NCI-H2029 (cell line): ENCODE measurements around the gene MAP1LC3B.

Experiments
- DNase-seq: peaks from one replicate; lab custom pipeline; 2025; lab: John Stamatoyannopoulos, UW

The MAP1LC3B gene

GRCh38 chr16:87432330-87432915 is 40.3 kb downstream of the MAP1LC3B start:
- no peak for DNase-seq

- DNase-seq = no peak
These were observed 42.1 kb downstream of the MAP1LC3B start for GRCh38 chr16:87434146-87434667.

DNA sequence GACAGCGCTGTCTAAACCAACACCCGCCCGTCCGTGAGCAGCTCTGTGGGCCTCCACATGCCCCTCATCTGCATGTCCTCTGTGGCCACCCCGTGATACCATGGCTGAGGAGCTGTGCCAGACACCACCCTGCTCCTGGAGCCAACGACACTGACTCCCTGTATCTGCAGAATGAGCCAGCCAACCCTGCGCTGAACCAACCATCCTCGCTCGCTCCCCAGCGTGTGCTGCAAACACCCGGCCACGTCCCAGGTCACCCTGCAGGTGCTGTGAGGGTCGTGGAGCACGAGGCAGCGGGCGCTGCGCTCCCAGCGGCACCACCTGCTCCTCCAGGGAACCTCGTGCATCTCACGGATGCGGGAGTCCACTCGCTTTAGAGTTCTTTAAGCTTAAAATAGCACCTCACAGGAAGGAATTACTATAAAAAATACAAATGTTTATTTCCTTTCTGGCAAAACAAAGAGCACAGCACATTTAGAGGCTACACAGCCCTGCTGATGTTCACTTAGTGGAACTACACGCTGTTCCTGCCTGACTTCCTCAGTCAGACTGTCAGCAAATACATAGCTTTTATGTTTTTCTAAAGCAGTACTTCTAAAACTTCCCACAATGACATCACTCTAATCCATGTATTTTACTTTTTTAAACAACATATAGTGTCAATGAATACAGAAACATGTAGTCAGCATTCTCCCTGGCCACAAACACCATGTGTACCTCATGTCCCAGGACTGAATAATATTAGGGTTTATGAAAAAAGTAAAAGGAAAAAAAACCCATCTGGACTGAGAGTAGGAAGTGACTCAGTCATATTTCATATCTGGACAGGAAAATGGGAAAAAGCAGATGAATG is 43.5 kb downstream of the MAP1LC3B start:
- no peak for DNase-seq

DNA sequence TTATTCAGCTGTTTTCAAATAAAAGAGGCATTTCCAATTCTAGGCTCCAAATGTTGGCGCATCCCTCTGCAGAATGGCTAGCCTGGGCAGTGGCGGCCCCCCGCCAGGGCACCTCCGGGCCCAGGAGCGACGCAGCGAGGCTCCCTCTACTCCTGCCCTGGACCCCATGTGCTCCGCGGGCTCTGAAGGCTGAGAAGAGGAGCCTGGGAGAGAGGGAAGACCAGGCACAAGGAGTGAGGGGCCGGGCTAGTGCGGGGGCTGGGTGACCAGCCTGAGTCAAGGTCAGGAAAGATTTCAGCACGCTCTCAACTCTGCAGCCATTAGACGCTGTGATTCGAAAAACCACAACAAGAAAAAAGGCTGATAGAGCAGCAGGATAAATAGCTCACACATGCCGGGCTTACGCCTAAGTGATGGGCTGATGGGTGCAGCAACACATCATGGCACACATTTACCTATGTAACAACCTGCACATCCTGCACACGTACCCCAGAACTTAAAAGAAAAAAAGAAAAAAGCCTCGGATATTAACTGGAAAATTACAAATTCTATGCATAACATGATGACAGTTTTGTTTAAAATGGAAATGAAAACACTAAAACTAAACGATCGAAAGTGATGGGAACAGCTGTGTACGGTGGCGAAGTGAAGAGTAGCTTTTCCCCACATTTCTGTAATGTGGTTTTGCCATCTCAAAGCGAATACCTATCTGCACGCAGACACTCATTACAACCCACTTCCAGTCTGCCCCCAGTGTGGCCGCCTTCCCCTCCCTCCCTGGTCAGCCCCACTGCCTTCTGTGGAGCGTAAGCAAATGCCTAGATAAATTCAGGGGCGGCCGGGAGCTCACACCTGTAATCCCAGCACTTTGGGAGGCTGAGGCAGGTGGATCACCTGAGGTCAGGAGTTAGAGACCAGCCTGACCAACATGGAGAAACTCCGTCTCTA is 44.4 kb downstream of the MAP1LC3B start:
- no peak for DNase-seq

GRCh38 chr16:87437327-87437726 is 45.2 kb downstream of the MAP1LC3B start:
- no peak for DNase-seq

GRCh38 chr16:87437911-87438610 is 45.9 kb downstream of the MAP1LC3B start:
- no peak for DNase-seq

- no peak for DNase-seq
These were observed 46.5 kb downstream of the MAP1LC3B start for GRCh38 chr16:87438611-87438985.

DNA sequence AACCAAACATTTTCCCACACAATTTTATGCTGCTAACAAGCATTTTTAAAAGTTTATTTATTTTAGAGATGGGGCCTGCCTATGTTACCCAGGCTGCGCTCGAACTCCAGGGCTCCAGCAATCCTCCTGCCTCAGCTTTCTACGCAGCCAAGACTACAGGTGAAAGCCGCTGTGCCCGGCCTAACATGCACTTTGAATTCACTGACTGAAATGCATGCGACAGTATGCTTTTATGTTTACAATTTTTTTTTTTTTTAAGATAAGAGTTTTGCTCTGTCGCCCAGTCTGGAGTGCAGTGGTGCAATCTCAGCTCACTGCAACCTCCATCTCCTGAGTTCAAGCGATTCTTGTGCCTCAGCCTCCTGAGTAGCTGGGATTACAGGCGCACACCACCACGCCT is 47.8 kb downstream of the MAP1LC3B start:
- DNase-seq = no peak

- DNase-seq = no peak
These were observed 49.9 kb downstream of the MAP1LC3B start for GRCh38 chr16:87441886-87442580.

DNA sequence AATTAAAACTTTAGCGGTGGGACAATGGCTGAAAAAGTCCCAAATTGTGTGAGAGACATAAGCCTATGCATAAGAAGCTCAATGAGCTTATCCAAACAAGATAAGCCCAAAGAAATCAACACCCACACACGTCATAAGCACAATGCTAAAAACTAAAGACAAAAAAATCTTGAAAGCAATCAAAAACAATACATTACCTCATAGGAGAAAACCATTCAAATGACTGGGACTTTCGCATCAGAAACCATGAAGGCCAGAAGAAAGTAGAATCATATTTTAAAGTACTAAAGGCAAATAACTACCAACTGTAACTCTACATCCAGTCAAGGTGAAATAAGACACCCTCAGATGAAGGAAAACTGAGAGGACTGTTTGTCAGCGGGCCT is 50.4 kb downstream of the MAP1LC3B start:
- no peak for DNase-seq

GRCh38 chr16:87443016-87443415 is 50.9 kb downstream of the MAP1LC3B start:
- no peak for DNase-seq

GRCh38 chr16:87443964-87444363 is 51.8 kb downstream of the MAP1LC3B start:
- DNase-seq = no peak

DNA sequence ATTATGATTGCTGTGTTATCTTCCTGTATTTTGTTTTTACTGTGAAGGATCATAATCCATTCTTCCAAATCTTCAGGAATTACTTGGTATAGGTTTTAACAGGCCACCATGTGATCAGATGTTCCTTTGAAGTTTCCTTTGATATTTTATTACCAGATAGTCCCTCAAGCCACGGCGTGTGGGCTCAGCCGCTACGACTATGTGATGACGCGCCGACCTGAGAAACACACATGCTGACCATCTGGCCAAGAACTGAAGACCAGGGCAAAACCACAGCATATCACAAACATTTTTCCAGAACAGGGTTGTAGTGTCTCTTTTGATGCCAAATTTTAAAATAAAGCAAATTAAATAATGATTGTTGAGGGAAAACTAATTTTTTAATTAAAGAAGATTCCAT is 53.4 kb downstream of the MAP1LC3B start:
- no peak for DNase-seq

- DNase-seq = no peak
These were observed 54.3 kb downstream of the MAP1LC3B start for GRCh38 chr16:87446479-87446878.

GRCh38 chr16:87447323-87447722 is 55.2 kb downstream of the MAP1LC3B start:
- no peak for DNase-seq

DNA sequence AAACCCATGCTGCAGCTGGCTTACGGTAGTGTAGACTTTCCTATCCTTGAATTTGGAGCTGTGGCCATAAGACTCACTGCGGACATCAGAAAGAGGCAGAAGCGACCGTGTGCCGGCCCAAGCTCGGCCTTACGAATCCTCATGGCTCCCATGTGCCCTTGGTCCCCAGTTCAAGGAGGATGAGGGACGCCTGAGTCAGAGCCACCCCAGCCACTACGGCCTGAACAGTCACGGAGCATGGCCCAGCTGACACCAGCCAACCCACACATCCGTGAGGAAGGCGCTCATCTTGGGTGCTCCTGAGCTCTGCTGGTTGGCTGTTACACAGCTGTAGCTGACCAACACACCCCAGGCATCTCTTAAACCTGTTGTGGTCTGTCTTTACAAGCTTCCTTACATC is 56.7 kb downstream of the MAP1LC3B start:
- DNase-seq = no peak

DNA sequence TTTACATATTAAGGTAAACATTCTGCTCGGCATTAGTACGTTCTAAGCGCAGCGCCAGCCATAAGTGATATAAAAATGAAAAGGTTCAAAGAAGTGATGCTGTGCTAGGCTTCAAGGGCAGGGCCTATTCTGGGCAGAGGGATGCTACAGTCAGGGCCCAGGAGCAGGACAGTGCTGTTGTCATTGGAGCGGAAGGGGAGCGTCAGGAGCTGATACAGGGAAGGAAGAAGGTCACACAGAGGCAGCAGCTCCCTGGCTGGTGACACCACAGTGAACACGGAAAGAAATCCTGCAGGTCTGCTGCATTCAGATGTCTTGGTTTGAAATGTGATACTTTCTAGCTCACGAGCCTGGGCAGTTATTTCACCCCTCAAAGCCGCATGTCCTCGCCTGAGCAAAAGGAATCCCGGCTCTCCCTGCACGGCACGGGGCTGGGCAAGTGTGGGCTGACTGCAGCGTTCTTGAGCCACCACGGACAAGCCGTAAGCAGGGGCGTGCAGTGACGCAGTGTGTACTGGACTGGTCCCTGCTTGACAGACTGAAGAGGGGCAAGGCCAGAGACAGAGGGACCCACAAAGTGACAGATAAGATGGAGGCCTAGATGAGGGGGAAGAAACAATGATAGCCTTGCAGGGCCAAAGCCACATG is 59.6 kb downstream of the MAP1LC3B start:
- no peak for DNase-seq

GRCh38 chr16:87453326-87453725 is 61.2 kb downstream of the MAP1LC3B start:
- no peak for DNase-seq
